Measurements from ENCODE around the gene GDNF. TPM values are rescaled to one million over a fixed set of nuclear protein-coding genes. Genes with fewer than 3 reads are reported as not detected.

The GDNF gene
- total RNA-seq, 2 donors from 2014 or later, result not detected

GRCh38 chr5:37808945-37809344, 30.9 kb downstream of the GDNF start:
- H3K9me3 ChIP-seq, result no peaks in the 10 kb centered on the region
- no peaks in the 10 kb centered on the region for H3K36me3 ChIP-seq (replicated peaks in 1 of 2; ENCODE audit: insufficient read depth in 1 of 2, low read depth in 2 of 2)
- H3K27ac ChIP-seq, result no peak overlapping the region
- intact Hi-C loops (cut with DNase I), result no loop called here
- H3K4me1 ChIP-seq, result no peaks in the 10 kb centered on the region
- 53% methylated on average over 5 of the region's 5 CpGs for WGBS, 2 donors
- TF ChIP-seq POLR2A (IDR thresholded peaks at IDR 0.05), result no peak
- TF ChIP-seq CTCF (IDR thresholded peaks at IDR 0.05), result no peak
- no peak overlapping the region for H3K4me3 ChIP-seq
- ATAC-seq (no peak), DNase-seq (no peak)
- H3K27me3 ChIP-seq, result no peaks in the 10 kb centered on the region

- no peak overlapping the region for H3K27ac ChIP-seq
- intact Hi-C loops (cut with DNase I), result no loop called here
- WGBS, 2 donors, result 60 to 69% methylated on average over 7 of the region's 7 CpGs
Observed at GRCh38 chr5:37807621-37808301, 32.1 kb downstream of the GDNF start.

GRCh38 chr5:37807015-37807414, 32.8 kb downstream of the GDNF start:
- 82 to 98% methylated on average over 2 of the region's 2 CpGs for WGBS, 2 donors
- Histone ChIP-seq H3K36me3 (replicated peaks in 1 of 2; ENCODE audit: insufficient read depth in 1 of 2, low read depth in 2 of 2) (no peaks in the 10 kb centered on the region), H3K4me3 (no peak overlapping the region), H3K4me1 (no peaks in the 10 kb centered on the region), H3K27ac (no peak overlapping the region), H3K9me3 (no peaks in the 10 kb centered on the region), H3K27me3 (no peaks in the 10 kb centered on the region)
- TF ChIP-seq CTCF (IDR thresholded peaks at IDR 0.05) (no peak), POLR2A (IDR thresholded peaks at IDR 0.05) (no peak)
- DNase-seq, result no peak
- intact Hi-C loops (cut with DNase I), result no loop called here
- no peak for ATAC-seq

More at GRCh38 chr5:37807621-37808301, 32.1 kb downstream of the GDNF start:
- Histone ChIP-seq H3K9me3 (no peaks in the 10 kb centered on the region), H3K4me1 (no peaks in the 10 kb centered on the region), H3K4me3 (no peak overlapping the region), H3K27me3 (no peaks in the 10 kb centered on the region), H3K36me3 (replicated peaks in 1 of 2; ENCODE audit: insufficient read depth in 1 of 2, low read depth in 2 of 2) (no peaks in the 10 kb centered on the region)
- DNase-seq (no peak), ATAC-seq (no peak)
- no peak for TF ChIP-seq CTCF (IDR thresholded peaks at IDR 0.05)
- TF ChIP-seq POLR2A (IDR thresholded peaks at IDR 0.05), result no peak

GRCh38 chr5:37806476-37806875, 33.4 kb downstream of the GDNF start:
- no peak overlapping the region for H3K27ac ChIP-seq
- H3K4me1 ChIP-seq, result no peaks in the 10 kb centered on the region
- TF ChIP-seq CTCF (IDR thresholded peaks at IDR 0.05) (no peak), POLR2A (IDR thresholded peaks at IDR 0.05) (no peak)
- WGBS, 2 donors, result 65 to 79% methylated on average over 8 of the region's 8 CpGs
- H3K9me3 ChIP-seq, result no peaks in the 10 kb centered on the region
- no peak for ATAC-seq
- H3K36me3 ChIP-seq (replicated peaks in 1 of 2; ENCODE audit: insufficient read depth in 1 of 2, low read depth in 2 of 2), result no peaks in the 10 kb centered on the region
- DNase-seq, result no peak
- H3K4me3 ChIP-seq, result no peak overlapping the region
- intact Hi-C loops (cut with DNase I), result no loop called here
- no peaks in the 10 kb centered on the region for H3K27me3 ChIP-seq

GRCh38 chr5:37806016-37806415, 33.8 kb downstream of the GDNF start:
- no peak overlapping the region for H3K27ac ChIP-seq
- H3K9me3 ChIP-seq, result no peaks in the 10 kb centered on the region
- no peaks in the 10 kb centered on the region for H3K27me3 ChIP-seq
- TF ChIP-seq POLR2A (IDR thresholded peaks at IDR 0.05) (no peak), CTCF (IDR thresholded peaks at IDR 0.05) (no peak)
- intact Hi-C loops (cut with DNase I), result no loop called here
- no peak for DNase-seq
- H3K4me3 ChIP-seq, result no peak overlapping the region
- no peak for ATAC-seq
- H3K36me3 ChIP-seq (replicated peaks in 1 of 2; ENCODE audit: insufficient read depth in 1 of 2, low read depth in 2 of 2), result no peaks in the 10 kb centered on the region
- H3K4me1 ChIP-seq, result no peaks in the 10 kb centered on the region
- 67 to 75% methylated on average over 12 of the region's 12 CpGs for WGBS, 2 donors

All from body of pancreas (tissue), 4 donors.